ENCODE data around the gene FOXN3.
"Not testable (repeated sequence)": the region's sequence is repeated elsewhere in the genome, so short reads cannot be mapped to it uniquely, and the experiment has no call there.

FOXN3 gene

GRCh38 chr14:89182326-89182725 is 234.7 kb downstream of the FOXN3 start:
- DNase-seq = no peak

DNA sequence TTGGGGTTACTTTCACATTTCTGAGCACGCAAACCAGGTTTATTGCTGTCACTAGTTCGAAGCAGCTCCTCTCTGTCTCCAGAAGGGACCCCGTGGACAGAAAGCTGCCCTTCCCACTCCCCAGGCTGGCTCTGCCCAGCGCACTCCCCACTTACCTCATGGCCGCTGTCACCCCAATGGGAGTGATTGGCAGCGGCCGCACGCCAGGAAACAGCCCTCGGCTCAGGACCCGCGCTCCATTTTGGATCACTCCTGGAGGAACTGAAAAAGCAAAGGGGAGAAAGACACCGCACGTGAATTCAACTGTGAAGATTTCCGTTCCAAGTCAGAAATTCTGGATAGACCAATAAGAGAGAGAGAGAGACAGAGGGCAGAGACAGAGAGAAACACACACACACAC is 236.5 kb downstream of the FOXN3 start:
- DNase-seq = no peak

- no peak for DNase-seq
Observed at GRCh38 chr14:89179891-89180404, 237.1 kb downstream of the FOXN3 start.

GRCh38 chr14:89178800-89179535 is 238.1 kb downstream of the FOXN3 start:
- no peak for DNase-seq

GRCh38 chr14:89178376-89178775 is 238.7 kb downstream of the FOXN3 start:
- no peak for DNase-seq

DNA sequence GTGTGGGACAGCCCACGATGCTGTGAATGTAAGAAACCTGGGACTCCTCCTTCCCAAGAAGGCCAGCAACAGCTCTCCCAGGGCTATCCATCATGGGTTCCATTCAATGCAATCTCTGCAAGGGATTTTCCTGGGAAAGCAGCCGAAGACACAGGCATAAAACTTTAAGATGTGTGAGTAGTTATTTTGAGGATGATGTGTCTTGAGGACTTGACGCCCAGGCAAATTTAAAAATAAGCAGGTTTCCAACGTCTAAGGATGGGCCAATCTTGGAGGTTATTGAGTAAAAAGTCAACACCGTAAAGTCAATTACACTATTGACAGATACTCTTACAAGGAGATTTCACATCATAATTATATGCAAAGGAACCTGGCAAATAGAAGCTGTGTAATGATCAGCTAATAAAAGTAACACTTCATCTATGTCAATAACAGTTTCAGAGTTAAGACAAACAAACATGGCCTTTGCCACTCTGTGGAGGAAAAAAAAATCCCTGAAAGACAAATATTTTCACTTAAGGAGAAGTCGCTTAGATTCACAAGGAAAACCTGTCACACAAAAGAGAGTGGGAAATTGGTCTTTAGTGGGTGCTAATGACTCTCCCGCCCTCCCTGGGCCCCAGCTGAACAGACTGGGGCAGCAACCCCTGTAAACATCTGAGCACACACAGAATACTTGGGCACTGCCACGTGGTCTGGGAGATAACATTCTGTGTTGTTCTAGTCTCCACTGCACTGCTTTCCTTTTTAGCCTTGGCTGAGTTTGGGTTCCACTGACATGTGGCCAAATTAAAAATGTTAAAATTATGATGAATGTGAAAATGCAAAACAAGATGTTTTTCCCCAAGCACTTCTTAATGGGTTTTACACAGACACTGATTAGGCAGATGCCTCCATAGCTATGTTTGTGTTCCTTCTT is 240.9 kb downstream of the FOXN3 start:
- no peak for DNase-seq

GRCh38 chr14:89171628-89172027 is 245.4 kb downstream of the FOXN3 start:
- no peak for DNase-seq

DNA sequence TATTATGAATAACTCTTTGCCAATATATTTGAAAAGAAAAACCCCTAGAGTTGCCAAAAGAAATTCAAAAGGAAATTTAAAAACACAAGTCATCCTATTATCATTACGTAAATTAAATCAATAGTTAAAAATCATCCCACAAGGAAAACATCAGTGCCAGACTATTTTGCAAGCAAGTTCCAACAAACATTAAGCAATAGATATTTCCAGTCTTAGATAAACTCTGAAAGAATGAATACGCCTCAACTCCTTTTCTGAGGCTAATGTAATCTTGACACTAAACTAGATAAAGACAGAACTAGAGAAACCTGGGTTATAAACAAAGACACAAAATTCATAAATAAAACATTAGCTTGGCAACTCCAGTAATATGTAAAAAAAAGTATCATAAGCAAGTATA is 245.9 kb downstream of the FOXN3 start:
- no peak for DNase-seq

DNA sequence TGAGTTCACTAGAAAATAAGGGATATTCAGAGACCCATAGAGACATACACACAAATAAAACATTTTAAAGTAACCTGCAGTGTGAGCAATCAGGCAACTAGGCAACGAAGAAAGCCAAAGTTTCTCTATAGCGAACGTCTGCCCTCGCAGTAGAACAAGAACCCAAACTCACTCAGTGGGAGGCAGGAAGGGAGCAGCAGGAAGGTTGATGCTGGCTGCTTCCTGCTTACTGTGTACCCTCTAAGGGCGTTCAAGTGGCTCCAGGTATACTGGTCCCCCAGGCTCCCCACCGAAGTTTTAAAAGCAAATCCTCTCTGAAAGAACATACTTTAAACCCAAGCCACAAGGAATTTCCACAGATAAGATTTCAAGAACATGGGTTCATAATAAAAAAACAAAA is 249.3 kb downstream of the FOXN3 start:
- no peak for DNase-seq

GRCh38 chr14:89166633-89167032 is 250.4 kb downstream of the FOXN3 start:
- no peak for DNase-seq

DNA sequence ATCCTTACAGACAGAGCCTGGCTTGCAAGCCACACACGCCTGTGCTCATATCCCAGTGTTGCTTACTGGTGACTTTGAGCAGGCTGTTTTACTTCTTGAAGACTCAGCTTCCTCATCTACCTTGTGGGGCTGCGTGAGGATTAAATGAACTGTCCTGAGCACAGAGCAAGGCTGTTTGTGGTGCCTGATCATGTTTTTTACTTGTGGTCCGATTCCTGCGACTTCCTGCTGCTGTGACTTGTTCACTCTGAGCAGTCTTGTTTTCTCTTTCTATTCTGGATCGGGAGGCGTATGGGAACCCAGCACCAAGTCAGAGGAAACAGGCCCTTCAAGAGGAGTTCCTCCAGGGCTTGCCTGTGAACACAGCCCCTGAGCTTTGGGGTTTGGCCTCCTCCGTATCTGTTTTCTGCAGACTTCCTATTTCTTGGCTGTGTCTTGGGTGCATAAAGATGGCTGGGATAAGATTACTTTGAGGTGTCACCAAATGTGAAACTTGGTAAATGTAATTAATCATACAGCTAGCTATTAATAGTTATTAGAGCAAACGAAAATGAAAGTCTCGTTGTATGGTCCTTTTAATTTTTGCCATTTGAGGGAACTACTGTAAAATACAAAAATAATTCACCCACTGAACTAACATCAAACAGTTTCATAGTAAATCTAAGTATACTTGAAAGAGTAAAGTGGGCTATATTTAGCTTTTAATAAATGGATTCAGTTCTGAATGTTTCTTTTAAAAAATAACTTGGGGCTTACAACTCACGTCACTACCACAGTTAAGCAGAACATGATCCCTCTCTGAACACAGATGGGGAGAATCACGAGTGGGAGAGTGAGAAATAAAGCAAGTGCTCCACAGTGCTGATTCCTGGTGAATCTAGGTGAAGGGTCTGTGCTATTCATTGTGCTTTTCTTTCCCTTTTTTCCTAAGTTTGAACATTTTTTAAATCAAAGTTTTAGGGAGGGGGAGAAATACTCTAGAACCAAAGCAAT is 251.5 kb downstream of the FOXN3 start:
- DNase-seq = no peak

- DNase-seq = no peak
Observed at GRCh38 chr14:89164168-89165073, 252.6 kb downstream of the FOXN3 start.

DNA sequence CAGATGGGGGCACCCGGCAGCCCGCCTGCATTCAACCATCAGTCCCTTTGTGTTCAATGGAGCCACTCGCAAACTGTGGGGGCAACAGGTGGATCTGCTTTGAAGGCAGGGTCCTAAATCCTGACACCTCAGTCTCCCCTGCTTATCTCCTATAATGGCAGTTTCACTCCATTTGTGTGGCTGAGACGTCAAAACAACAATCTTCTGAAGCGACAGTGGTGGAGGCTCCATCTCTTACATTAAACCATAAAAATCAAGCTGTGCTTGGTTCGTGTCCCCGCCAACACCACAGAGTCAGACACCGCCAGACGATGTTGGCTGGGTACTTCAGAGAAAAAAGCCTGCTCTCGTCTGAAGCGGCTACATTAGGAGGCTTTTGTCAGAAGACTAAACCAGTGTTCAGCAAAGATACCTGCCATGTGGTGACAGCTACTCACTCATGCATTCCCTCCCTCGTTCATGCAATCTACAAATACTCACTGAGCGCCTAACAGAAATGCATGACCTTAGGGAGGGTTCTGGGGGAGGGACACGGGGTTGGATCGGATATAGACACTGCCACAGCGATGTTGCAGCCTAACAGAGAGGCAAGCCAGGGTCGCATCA is 253.9 kb downstream of the FOXN3 start:
- no peak for DNase-seq

GRCh38 chr14:89162586-89162985 is 254.4 kb downstream of the FOXN3 start:
- DNase-seq = no peak

GRCh38 chr14:89160437-89160836 is 256.6 kb downstream of the FOXN3 start:
- DNase-seq = no peak

DNA sequence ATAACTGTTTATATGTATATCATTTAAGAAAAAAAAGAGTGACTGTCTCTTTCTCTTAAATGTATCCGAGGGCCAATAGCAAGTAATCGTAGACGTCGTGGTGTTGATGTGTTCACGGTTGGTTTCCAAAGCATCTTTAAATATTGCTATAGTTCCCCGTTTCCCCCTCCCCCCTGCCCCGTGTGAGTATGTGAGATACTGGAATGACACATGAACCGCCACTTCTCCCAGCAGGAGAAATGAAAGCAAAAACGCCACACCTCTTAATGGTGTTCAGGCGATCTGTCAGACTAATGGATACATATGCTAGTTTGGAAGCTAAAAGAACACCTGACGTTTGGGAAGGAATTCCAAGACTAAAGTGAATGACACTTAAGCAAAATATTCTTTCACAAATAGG is 258.3 kb downstream of the FOXN3 start:
- no peak for DNase-seq

DNA sequence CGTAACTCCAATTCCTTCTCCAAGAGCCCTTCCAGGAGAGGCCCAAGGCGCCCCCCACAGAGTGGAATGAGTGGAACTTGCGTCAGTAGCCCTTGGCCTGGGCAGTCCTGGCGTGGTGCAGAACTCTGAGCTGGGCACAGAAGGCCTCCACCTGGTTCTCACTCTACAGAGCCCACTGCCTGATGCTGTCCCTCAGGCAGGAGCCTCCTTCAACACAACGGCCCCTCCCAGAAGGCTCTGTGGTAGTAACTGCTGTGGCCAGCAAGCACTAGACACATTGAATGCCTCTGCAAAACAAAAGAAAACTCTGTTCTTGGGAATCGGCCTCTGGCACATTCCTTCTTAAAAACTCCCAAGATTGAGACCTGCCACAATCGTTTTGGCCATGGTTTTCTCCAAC is 258.9 kb downstream of the FOXN3 start:
- DNase-seq = not testable (repeated sequence)

- DNase-seq = no peak
Observed at GRCh38 chr14:89155491-89155890, 261.5 kb downstream of the FOXN3 start.

DNA sequence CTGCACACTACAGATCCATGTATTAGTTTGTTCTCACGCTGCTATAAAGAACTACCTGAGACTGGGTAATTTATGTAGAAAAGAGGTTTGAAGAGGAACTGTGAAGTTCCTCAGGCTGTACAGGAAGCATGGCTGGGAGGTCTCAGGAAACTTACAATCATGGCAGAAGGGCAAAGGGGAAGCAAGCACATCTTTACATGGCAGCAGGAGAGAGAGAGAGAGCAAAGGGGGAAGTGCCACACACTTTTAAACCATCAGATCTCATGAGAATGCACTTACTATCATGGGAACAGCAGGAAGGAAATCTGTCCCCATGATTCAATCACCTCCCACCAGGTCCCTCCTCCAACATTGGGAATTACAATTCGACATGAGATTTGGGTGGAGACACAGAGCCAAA is 265.3 kb downstream of the FOXN3 start:
- DNase-seq = not testable (repeated sequence)

- DNase-seq = no peak
Observed at GRCh38 chr14:89146274-89146673, 270.8 kb downstream of the FOXN3 start.

GRCh38 chr14:89144642-89145041 is 272.4 kb downstream of the FOXN3 start:
- no peak for DNase-seq
